HG02943 (cell line): ENCODE results near the gene FBXL5.
"Not testable (repeated sequence)": the region's sequence is repeated elsewhere in the genome, so short reads cannot be mapped to it uniquely, and the experiment has no call there.

ENCODE experiments used
- ATAC-seq: cut with Tn5 transposase; IDR thresholded peaks from one replicate; pipeline ENCODE4 v1.9.1; 2021; ENCODE audit warnings: mild to moderate bottlenecking, low read depth, moderate library complexity; ENCODE audit not compliant: unreplicated experiment

The FBXL5 gene

DNA sequence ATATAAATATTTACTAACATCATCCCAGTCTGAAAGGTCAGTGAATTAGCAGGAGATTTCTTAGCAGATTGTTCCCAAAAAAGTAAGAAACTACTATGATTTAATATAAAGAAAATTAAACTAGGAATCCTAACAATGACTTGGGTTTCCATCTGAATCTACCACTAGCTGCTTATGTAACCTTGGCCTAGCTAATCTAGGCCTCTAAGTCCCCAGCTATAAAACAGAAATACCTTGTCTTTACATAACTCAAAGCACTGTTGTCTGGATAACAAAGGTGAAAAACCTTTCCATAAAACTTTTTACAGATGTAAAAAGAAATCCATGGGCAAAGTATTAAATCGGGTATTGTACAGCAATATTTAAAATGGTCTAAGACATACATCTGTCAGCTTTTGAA, 3.0 kb downstream of the FBXL5 start:
- ATAC-seq, result no peak

DNA sequence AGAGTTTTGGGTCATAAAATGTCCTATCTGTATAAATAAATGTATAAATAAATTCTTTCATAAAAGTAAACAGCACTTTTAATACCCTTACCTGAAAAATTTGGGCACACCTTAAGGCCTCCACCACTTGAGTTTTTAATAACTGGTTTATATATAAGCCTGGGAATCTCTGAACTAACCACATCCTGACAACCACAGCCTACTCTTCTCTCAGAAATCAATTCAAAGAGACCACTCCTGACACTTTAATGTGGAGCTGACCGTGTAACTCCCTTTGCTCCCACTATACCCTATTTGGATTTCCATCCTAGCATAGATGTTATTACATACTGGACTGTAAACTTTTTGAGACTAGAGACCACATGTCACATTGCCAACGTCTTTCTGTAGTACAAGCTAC, 3.5 kb downstream of the FBXL5 start:
- ATAC-seq, result no peak

DNA sequence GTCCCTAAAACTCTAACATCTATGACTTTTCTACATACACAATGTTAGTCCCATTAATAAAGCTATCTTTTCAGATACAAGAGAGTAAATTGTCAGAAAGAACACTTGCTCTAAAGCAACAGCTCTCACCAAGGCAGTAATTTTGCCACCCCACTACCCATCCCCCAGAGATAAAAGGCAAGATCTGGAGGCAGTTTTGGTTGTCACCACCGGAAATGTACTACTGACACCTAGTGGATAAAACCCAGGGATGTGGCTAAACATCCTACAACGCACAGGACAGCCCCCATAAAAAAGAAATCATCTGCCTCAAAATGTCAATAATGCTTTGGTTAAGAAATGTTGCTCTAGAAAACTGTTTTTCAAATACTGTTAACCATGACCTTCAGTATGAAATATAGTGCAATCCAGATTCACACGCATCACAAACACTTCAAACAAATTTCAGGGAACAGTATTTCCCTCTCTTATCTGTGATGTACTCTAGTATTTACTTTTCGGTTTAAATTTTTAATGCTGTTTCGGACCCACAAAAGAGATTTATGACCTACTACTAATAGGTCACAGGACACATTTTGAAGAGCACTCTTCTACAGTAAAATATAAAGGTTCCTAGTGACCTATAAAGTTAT, 5.1 kb downstream of the FBXL5 start:
- peak; percentile 51 for ATAC-seq

DNA sequence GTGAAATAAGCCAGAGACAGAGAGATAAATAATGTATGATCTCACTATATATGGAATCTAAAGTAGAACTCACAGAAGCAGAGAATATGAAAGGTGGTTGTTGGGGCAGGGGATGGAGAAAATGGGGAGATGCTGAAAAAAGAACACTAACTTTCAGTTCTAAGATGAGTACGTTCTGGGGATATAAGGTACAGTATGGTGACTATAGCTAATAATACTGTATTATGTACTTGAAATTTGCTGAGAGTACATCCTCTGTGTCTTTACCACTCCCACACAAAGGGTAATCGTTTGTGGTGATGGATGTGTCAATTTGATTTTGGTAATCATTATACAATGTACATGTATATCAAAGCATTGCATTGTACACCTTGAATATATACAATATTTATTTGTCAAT, 6.6 kb downstream of the FBXL5 start:
- no peak for ATAC-seq

DNA sequence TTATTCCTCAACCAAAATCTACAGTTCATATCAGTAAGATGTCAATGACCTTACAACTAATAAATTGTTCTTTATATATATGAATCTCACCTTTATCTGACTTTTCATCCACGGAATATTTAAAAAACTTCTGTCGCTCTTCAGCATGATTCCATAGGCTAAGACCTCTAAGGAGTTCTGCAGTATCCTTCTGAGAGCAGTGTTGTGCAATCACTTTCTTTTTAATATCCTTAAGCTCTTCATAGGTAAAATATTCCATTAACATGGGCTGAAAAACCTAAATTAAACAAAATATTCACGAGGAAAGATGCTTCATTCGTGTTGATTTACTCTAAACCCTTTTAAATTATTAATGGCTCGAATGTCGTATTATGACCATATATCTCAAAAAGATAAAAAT, 16.7 kb downstream of the FBXL5 start:
- no peak for ATAC-seq

DNA sequence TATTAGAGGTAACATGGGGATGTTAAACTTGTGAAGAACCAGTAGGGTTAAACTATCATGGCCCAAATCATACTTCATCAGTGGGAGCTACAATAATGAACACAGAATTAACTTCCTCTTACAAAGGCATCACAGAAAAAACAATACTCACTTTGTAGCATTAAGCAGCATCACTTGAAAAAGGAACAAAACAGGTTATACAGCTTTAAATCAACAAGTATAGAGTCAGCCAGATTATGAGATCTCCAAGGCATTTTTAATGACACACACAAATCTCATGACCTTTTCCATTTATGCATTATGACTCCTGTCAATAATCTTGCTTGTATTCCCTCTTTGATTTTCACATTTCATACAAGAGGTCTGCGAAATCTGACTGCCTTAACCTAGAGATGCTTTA, 18.3 kb downstream of the FBXL5 start:
- no peak for ATAC-seq

DNA sequence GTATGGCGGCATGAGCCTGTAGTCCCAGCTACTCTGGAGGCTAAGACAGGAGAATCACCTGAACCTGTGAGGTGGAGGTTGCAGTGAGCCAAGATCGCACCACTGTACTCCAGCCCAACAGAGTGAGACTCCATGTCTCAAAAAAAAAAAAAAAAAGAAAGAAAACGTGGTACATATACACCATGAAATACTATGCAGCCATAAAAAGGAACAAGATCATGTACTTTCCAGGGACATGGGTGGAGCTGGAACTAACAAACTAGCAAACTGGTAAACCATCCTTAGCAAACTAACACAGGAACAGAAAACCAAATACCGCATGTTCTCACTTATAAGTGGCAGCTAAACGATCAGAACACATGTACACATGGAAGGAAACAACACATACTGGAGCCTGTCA, 37.8 kb downstream of the FBXL5 start:
- ATAC-seq, result not testable (repeated sequence)

DNA sequence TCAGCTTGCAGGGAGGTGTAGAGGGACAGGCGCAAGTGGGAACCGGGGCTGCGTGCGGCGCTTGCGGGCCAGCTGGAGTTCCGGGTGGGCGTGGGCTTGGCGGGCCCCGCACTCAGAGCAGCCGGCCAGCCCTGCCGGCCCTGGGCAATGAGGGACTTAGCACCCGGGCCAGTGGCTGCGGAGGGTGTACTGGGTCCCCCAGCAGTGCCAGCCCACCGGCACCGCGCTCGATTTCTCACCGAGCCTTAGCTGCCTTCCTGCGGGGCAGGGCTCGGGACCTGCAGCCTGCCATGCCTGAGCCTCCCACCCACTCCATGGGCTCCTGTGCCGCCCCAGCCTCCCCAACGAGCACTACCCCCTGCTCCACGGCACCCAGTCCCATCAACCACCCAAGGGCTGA, 40.3 kb downstream of the FBXL5 start:
- not testable (repeated sequence) for ATAC-seq

DNA sequence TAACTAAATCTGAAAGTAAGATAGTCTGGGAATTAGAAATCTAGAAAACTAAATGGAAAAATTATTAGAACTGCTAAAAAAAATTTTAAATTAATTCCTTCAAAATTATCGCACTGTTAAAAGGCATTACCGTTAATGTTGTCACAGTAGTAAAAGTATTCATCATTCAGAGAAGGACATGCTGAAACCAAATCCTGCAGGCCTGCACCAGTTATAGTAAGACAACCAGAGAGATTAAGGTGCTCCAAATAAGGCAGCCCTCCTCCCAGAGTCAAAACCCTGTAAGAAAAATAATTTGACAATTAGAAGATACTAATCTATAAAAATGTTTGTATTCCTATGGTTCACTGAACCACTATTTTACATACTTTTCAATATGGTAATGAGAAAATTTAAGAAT, 43.0 kb downstream of the FBXL5 start:
- no peak for ATAC-seq

DNA sequence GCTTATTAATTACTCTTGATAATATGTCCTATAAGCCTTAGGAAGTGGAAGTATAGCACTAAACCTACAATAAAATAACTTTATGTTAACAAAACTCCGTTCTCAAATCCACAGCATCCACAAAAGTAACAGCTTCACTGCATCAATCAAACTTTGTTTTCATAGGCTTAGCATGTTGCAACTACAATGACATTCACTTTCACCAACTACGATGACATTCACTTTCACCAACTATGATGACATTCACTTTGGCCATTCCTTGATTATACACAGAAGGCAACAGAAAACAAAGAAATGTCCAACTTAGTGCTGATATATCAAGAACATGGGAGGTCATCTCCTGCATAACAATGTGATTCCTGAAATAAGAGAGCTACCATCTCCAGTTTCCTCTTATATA, 44.3 kb downstream of the FBXL5 start:
- ATAC-seq, result no peak

DNA sequence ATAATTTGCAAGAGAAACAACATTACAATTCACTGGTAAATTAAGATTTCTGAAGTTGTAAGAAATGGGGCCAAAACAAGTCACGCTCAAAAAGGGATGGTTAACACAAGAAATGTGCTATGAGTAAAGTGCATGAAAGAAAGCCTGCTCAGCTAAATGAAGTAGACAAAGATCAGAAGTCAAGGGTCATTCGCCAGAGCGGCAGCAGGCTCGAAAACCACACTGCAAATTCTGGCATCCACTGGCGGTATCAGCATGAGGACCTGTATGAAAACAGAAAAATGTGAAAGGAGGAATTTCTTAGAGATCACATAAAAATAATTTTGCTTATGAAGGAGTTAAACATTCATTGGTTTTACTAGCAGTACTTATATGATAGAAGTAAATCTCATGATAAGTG, 49.6 kb downstream of the FBXL5 start:
- ATAC-seq, result no peak

DNA sequence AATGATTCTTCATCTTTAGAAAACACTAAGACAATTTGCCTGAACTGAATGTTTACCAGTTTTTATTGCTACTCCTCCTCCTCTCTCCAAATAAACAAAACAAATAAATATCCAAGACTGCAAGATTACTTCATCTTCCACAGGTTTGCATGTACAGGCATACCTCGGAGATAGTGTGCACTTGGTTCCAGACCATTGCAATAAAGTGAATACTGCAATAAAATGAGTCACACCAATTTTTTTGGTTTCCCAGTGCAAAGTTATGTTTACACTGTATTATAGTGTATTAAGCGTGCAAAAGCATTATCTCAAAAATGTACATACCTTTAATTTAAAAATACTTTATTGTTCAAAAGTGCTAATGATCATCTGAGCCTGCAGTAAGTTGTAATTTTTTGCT, 53.3 kb downstream of the FBXL5 start:
- ATAC-seq, result no peak

DNA sequence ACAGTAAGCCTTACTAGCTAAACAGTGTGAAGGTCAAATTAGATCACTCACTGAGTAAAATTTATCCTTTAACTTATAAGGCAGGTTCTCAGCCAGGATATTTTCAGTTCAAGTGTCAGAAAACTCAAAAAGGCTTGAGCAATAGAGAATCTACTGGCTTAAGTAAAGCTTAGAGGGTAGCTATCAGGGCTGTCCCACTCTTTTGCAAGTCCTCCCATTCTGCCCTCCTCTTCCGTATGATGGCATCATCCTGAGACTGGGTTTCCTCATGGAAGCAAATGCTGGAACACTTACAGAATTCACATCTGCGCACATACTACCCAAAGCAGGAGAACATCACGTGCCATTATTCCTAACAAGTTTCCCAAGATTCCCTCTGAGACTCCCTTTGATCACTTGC, 55.0 kb downstream of the FBXL5 start:
- ATAC-seq, result no peak

DNA sequence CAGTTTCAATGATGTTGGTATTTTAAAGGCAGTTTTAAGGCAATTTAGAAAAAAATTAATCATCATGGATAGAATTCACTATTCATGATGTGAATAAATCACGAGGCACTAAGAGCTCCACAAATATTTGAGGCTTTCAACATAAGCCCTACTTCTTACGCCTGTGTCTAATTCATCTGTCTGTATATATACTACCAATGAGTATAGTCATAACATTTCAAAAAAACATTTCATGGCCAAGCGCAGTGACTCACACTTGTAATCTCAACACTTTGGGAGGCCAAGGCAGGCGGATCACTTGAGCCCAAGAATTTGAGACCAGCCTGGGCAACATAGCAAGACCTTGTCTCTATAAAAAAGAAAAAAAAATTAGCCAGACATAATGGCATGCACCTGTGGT, 56.5 kb downstream of the FBXL5 start:
- no peak for ATAC-seq

DNA sequence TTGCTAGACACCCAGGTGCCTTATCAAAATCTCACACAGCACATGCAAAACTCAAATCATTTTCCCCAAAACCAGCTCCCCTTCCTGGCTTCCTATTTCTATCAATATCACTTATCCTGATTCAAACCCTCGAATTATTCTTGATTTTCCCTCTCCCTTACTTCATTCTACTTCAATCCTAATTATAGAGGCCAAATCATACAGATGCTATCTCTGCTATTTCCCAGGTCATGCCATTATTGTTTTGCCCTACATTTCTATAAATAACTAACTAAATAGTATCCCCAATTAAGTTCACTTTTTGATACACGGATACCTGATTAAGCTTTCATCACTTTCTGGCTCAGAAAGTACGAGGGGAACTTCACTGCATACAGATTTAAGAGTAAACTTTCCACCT, 62.4 kb downstream of the FBXL5 start:
- no peak for ATAC-seq

DNA sequence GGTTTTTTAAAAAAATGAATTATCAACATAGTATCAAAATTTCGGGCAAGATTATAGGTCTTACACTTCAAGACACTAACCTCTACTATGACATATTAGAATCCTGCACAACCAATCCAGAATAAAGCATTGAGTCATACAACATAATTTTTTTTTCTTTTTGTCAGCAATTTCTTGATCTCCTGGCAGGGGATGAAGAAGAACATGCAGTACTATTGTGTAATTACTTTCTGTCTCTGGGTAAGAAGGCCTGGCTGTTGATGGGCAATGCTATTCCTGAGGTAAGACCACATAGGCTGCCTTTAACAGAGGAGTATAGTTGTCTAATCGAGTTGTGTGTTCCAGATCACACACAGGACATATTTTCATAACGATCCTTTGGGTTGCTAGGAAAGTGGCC, 67.5 kb downstream of the FBXL5 start:
- ATAC-seq, result no peak

DNA sequence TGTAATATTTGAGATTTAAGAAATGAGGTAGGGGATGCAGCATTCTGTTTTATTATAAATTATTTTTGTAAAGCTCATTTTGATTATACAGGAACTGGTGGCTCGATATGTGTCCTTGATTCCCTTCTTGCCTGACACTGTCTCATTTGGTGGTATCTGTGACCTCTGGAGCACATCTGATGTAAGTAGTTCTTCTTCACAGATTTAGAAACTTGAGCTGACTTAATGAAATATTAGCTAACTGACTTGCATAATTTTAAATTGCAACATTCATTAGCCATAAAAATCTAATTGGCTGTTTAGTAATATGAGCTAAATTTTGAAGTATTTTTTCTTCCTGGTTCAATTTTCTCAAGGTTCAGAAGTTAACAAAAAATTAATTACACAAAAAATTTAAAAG, 69.1 kb downstream of the FBXL5 start:
- no peak for ATAC-seq

DNA sequence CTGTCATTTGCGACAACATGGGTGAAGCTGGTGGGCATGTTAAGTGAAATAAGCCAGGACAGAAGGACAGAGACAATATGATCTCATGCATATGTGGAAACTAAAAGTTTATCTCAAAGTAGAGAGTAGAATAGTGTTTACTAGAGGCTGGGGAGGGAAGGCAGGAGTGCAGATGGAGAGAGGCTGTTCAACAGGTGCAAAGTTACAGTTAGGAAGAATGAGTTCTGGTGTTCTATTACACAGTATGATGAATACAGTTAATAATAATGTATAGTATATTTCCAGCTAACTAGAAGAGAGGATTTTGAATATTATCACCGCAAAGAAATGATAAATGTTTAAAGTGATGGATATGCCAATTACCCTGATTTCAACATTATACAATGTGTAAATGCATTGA, 69.8 kb downstream of the FBXL5 start:
- no peak for ATAC-seq

DNA sequence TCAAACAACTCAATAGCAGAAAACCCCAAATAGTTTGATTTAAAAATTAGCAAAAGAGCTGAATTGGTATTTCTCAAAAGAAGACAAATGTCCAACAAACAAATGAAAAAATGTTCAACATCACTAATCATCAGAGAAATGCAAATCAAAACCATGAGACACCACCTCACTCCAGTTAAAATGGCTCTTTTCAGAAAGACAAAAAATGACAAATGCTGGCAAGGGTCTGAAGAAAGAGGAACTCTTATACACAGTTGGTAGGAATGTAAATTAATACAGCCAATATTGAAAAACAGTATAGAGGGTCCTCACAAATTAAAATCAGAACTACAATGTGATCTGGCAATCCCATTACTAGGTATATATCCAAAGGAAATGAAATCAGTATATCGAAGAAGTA, 70.4 kb downstream of the FBXL5 start:
- no peak for ATAC-seq

DNA sequence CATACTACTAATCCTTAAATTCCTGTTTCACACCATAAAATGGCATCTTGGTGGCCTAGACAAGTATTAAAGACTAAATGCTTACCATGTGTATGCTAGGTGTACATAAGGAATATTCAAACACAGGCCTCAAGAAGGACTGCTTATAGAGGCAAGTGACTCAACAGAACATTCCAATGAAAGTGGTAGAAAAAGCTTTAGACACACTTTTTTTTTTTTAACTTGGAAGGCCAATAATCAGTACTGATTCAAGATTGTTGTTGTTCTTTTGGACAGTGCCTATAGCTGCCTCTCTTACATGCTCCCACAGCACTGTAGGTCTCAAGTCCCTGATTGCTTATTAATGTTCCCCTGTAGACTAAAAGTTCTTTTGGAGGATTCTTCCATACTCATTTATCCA, 77.6 kb downstream of the FBXL5 start:
- no peak for ATAC-seq

DNA sequence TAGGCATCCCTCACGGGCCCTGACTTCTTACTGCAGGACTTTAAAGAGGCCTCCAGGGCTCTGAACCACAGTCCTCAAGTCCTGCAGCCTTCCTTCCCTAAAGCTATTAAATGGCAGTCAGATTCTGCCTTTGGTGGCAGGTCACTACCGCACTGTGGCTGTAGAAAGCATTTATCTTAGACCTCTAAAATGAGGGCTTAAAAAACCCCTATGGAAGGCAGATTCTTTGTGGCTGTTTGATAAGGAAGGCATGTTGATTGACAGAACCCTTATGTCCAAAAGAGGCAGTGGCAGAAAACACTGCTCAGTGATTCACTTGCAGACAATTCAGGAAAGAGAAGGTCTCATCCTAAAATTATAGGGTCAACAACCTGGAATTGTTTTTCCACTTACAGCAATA, 79.2 kb downstream of the FBXL5 start:
- ATAC-seq, result no peak

DNA sequence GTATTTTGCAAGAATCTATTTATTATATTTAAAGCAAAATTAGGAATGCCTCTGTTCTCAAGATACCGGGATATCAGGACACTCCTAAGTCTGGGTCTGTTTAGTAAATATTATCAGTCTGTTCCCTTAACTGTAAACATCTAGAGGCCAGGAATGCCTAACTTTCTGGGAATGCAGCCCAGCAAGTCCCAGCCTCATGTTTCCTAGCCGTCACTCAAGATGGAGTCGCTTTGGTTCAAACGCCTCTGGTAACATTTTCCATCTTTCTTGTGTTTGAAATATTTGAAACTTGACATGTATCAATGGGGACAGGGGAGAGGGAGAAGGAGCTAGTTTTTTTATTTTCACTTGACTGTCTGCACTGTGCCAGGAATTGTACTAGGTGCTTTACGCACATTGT, 85.4 kb downstream of the FBXL5 start:
- ATAC-seq, result no peak

DNA sequence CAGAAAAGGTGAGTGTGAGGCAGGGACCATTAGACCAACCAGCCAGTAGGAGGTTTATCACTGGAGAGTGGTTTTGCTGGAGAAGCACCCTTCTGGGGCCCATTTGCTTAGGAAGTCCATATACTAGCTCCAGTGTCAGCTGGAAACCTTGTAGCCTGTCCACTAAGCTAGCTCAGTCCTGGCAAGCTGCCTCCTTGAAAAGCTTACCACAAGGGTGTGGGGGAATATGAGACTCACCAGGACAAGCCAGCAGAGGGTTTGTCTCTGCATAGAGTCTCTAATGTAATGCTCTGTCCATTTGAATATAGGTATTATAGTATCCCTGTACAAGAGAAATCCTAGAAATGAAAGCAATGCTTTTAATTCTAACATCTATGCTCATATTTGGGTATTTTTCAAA, 86.3 kb downstream of the FBXL5 start:
- ATAC-seq, result no peak
